Measurements from ENCODE around the gene GABBR2.

Gene GABBR2

DNA sequence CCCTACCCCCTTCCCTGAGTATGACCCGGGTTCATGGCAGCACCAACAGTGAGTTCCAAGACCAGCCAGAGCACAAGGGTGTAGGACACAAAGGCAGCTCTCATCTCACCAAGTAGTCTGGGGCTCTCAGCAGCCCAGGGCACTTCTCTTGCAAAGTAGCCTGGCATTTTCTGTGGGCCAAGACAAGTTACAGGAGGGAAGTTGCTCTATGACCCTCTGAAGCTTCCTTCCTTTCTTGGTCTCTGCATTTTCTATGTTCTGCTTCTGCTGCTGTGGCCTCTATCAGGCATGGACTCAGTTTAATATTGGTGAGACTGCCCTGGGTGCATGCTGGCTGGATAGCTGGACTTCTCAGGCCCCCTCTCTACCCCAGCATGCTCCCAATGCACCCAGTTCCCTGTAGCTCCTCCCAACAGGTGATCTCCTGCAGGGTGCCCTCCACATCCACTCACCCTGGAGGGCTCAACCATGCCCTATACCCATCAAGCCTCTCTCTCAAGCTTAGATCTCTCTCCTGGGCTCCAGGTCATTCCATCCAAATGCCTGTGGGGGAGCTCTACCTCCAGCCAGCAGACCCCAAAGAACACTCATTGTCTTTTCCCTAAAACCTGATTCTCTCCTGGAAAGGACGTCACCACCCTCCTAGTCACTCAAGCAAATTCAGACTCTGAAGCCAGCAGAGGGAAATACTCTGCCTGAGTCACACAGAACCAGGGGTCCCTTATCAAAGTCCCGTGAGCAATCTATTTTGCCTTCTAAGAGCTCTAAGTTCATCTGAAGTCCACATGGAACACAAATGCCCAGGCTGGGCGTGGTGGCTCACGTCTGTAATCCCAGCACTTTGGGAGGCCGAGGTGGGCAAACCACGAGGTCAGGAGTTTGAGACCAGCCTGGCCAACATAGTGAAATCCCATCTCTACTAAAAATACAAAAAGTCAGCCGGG, 467.1 kb downstream of the GABBR2 start:
- no peak for DNase-seq

GRCh38 chr9:98240475-98240874, 468.3 kb downstream of the GABBR2 start:
- no peak for DNase-seq

Data from SIG-M5 (cell line).